ENCODE results near the gene PCDHB2.
"Not testable (repeated sequence)": the region's sequence is repeated elsewhere in the genome, so short reads cannot be mapped to it uniquely, and the experiment has no call there.

- TF ChIP-seq, protein P1, sequence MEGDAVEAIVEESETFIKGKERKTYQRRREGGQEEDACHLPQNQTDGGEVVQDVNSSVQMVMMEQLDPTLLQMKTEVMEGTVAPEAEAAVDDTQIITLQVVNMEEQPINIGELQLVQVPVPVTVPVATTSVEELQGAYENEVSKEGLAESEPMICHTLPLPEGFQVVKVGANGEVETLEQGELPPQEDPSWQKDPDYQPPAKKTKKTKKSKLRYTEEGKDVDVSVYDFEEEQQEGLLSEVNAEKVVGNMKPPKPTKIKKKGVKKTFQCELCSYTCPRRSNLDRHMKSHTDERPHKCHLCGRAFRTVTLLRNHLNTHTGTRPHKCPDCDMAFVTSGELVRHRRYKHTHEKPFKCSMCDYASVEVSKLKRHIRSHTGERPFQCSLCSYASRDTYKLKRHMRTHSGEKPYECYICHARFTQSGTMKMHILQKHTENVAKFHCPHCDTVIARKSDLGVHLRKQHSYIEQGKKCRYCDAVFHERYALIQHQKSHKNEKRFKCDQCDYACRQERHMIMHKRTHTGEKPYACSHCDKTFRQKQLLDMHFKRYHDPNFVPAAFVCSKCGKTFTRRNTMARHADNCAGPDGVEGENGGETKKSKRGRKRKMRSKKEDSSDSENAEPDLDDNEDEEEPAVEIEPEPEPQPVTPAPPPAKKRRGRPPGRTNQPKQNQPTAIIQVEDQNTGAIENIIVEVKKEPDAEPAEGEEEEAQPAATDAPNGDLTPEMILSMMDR (conservative IDR thresholded peaks at IDR 0.05; ENCODE audit: low read depth, low read length): not testable (repeated sequence)
- TF ChIP-seq EZH2 (IDR thresholded peaks at IDR 0.05; ENCODE audit: borderline replicate concordance, low read depth, low read length, poor library complexity, severe bottlenecking): not testable (repeated sequence)
Measured at GRCh38 chr5:141137346-141137745, 42.9 kb downstream of the PCDHB2 start.

Data from A673 (cell line).